NCI-H1417 (cell line): ENCODE results near the gene MALAT1.
"Not testable (repeated sequence)": the region's sequence is repeated elsewhere in the genome, so short reads cannot be mapped to it uniquely, and the experiment has no call there.

Source experiments
- DNase-seq, 3 experiments: peaks; one replicate each; lab custom pipeline; 2025; lab: John Stamatoyannopoulos, UW

The MALAT1 gene

DNA sequence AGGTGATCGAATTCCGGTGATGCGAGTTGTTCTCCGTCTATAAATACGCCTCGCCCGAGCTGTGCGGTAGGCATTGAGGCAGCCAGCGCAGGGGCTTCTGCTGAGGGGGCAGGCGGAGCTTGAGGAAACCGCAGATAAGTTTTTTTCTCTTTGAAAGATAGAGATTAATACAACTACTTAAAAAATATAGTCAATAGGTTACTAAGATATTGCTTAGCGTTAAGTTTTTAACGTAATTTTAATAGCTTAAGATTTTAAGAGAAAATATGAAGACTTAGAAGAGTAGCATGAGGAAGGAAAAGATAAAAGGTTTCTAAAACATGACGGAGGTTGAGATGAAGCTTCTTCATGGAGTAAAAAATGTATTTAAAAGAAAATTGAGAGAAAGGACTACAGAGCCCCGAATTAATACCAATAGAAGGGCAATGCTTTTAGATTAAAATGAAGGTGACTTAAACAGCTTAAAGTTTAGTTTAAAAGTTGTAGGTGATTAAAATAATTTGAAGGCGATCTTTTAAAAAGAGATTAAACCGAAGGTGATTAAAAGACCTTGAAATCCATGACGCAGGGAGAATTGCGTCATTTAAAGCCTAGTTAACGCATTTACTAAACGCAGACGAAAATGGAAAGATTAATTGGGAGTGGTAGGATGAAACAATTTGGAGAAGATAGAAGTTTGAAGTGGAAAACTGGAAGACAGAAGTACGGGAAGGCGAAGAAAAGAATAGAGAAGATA is at the start of gene MALAT1:
Gene MALAT1 (plus strand): TSS at position 69 of the 736 bp plus-strand sequence.
- peak; percentile 93 to 98 (median 94) for DNase-seq

DNA sequence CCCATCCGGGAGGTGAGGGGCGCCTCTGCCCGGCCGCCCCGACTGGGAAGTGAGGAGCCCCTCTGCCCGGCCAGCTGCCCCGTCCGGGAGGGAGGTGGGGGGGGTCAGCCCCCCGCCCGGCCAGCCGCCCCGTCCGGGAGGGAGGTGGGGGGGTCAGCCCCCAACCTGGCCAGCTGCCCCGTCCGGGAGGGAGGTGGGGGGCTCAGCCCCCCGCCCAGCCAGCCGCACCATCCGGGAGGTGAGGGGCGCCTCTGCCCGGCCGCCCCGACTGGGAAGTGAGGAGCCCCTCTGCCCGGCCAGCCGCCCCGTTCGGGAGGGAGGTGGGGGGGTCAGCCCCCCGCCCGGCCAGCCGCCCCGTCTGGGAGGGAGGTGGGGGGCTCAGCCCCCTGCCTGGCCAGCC is 47.5 kb upstream of the MALAT1 start:
- DNase-seq: not testable (repeated sequence)

GRCh38 chr11:65452259-65452658 is 46.6 kb upstream of the MALAT1 start:
- DNase-seq: not testable (repeated sequence)

- DNase-seq: peak in 1 of 3 experiments; percentile 81
Measured at GRCh38 chr11:65452806-65453490, 45.9 kb upstream of the MALAT1 start.

- no peak for DNase-seq
Measured at GRCh38 chr11:65454311-65454695, 44.5 kb upstream of the MALAT1 start.

- peak; percentile 56 to 82 (median 56) for DNase-seq
Measured at GRCh38 chr11:65454696-65455456, 44.0 kb upstream of the MALAT1 start.

DNA sequence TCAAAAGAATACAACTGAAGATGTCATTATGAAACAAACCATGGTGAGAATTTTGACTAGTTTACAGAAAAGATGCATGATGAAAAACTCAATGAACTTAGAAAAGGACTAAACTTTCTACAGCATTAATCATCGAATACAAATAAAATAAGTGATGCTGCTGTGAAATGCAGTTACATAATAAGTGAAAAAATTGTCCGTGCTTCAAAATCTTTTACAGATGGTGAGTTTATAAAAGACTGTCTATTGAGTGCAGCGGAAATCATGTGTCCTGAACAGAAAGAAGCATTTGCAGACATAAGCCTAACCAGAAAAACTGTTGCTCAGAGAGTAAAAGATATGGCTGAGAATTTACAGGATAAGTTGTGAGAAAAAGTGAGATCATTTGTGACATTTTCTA is 42.4 kb upstream of the MALAT1 start:
- no peak for DNase-seq

GRCh38 chr11:65459552-65459951 is 39.3 kb upstream of the MALAT1 start:
- no peak for DNase-seq

DNA sequence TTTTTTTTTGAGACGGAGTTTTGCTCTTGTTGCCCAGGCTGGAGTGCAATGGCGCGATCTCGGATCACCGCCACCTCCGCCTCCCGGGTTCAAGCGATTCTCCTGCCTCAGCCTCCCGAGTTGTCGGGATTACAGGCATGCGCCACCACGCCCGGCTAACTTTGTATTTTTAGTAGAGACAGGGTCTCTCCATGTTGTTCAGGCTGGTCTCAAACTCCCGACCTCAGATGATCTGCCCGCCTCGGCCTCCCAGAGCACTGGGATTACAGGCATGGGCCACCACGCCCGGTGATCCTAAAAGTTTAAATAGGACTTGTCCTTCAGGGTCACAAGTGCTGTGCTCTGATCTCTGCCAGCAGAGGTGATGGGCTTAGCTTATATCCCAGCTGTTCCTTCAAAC is 33.4 kb upstream of the MALAT1 start:
- DNase-seq: not testable (repeated sequence)

GRCh38 chr11:65467306-65467705 is 31.5 kb upstream of the MALAT1 start:
- not testable (repeated sequence) for DNase-seq

GRCh38 chr11:65468874-65469333 is 29.9 kb upstream of the MALAT1 start:
- DNase-seq: peak in 2 of 3 experiments; percentile 69 to 87

DNA sequence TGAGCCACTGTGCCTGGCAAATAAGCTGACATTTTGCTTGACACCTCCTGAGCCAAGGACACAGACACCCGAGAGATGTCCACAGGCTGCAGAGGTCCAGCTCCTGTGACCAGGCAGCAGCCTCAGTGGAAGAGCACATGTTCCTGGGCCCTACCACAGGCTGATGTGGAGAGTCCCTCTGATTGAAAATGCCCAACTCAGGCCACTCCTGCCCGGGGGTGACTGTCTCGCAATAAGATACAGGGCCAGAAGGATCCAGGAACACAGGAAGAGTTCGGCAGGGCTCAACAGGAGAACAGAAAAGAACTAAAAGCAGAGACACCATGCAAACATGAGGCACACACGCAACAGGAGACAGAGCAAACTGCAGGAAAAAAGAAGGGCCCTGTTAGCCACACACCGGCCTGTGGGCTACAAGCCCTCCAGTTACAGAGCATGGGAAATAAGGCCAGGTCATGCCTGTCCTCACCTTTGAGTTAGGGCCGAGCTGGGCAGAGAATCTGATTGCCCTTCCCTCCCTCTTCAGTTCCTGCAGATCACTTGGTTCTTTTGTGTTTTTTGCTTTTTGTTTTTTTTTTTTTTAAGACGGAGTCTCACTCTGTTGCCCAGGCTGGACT is 28.3 kb upstream of the MALAT1 start:
- no peak for DNase-seq

DNA sequence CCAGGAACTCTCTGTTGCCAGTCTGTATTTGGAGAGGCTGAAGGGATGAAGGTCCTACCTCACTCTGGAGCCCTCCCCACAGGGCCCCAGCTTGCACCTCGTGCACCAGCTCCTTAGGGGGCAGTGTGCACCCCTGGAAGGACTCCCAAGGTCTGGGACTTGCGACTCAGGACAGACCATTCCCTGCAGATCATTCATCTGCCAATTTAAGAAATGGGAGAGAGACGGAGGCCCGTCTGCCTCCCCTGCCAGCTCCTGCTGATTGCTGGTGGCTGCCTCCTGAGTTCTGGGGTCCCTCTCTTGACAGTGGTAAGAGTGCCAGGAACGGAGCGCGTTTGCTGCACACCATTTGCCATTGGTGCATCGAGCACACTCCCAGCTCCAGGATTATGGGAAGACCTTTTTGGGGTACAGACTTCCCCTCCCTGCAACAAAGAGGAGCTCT is 27.4 kb upstream of the MALAT1 start:
- DNase-seq: peak in 2 of 3 experiments; percentile 21 to 55

DNA sequence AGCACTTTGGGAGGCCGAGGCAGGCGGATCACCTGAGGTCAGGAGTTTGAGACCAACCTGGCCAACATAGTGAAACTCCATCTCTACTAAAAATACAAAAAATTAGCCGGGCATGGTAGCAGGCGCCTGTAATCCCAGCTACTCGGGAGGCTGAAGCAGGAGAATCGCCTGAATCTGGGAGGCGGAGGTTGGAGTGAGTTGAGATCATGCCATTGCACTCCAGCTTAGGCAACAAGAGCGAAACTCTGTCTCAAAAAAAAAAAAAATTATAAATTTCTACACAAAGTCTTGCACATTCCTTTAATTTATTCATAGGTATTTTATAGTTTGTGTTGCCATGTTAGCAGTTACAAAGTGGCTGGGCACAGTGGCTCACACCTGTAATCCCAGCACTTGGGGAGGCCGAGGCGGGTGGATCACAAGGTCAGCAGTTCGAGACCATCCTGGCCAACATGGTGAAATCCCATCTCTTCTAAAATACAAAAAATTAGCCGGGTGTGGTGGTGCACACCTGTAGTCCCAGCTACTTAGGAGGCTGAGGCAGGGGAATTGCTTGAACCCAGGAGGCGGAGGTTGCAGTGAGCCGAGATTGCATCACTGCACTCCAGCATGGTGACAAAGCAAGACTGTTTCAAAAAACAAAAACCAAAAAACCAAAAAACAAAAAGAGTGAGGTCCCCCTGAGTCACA is 26.1 kb upstream of the MALAT1 start:
- not testable (repeated sequence) for DNase-seq

- no peak for DNase-seq
Measured at GRCh38 chr11:65473278-65473860, 25.5 kb upstream of the MALAT1 start.

DNA sequence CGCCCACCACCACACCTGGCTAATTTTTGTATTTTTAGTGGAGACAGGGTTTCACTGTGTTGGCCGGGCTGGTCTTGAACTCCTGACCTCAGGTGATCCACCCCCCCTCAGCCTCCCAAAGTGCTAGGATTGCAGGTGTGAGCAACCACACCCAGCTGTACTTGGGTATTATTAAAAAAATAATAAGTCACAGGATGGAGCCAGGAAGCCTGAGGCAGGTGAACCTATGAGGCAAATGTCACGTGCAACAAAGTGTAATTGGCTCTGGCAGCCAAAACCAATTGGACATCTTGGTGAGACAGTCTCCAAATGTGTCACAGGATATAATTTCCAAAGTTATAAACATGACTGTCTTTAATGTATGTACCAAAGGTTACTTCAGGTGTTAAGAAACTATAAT is 24.0 kb upstream of the MALAT1 start:
- DNase-seq: no peak

GRCh38 chr11:65476632-65477148 is 22.2 kb upstream of the MALAT1 start:
- peak in 1 of 3 experiments; percentile 26 for DNase-seq

GRCh38 chr11:65477149-65477965 is 21.5 kb upstream of the MALAT1 start:
- peak; percentile 94 to 98 (median 97) for DNase-seq

DNA sequence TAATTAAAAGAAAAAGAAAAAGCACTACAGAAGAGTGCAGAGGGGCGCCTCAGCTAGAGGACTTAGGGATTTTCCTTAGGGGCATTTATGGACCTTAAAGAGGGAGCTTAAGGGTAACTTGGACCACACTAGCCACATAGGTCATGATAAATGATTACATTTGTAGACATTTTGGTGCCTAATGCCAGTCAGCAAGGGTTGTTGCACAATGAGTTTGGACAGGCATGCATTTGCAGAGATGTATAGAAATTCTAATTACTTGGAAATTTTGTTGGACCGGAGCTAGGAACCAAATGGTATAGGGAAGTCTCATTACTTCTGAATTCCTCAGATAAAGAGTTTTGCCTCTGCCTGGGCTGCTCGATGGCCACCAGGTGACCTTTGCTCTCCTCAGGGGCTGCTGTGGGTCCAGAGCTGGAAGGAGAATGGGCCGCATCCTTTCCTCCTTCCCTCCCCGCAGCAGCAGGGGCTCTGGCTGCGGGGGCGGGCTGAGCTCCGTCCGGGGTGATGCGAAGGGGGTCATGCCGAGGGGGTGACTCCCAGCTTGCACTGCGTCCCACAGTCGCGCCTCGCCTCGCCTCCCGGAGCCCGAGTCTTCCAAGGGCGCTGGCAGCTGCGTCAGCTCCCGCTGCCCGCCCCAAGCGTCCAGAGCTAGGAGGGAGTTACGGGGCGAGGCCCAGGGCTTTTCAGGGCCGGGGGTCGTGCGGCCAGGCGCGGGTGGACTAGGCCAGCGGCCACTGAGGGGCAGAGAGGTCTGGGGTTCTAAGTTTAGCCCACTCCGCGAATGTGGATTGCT is 20.3 kb upstream of the MALAT1 start:
- DNase-seq: peak in 2 of 3 experiments; percentile 77 to 79
